Endodermal cell (in vitro differentiated cells): ENCODE measurements around the gene PRKD3. TPM values are rescaled to one million over a fixed set of nuclear protein-coding genes. Genes with fewer than 3 reads are reported as not detected.

Experiments used
- DNase-seq: peaks from one replicate; pipeline ENCODE4 v3.0.0-alpha.2; 2017
- H3K27ac ChIP-seq: 2 replicates; pipeline ENCODE4 v1.5.1; 2013; ENCODE audit warnings: mild to moderate bottlenecking, low read depth, low read length, moderate library complexity
- H3K27me3 ChIP-seq: 2 replicates; pipeline ENCODE4 v1.6.1; 2013; ENCODE audit warnings: mild to moderate bottlenecking, low read length, moderate library complexity; ENCODE audit not compliant: insufficient read depth, control insufficient read depth, poor library complexity, severe bottlenecking
- H3K36me3 ChIP-seq: 2 replicates; pipeline ENCODE4 v1.7.0; 2013; ENCODE audit warnings: mild to moderate bottlenecking, low read length, moderate library complexity; ENCODE audit not compliant: control insufficient read depth, insufficient read depth
- H3K4me1 ChIP-seq: one replicate; pipeline ENCODE4 v1.7.0; 2013; ENCODE audit warnings: low read length; ENCODE audit not compliant: control insufficient read depth, insufficient read depth
- H3K4me3 ChIP-seq: 2 replicates; pipeline ENCODE4 v1.5.1; 2013; ENCODE audit warnings: mild to moderate bottlenecking, low read length, moderate library complexity
- H3K9ac ChIP-seq: 2 replicates; pipeline ENCODE4 v1.6.1; 2013; ENCODE audit warnings: mild to moderate bottlenecking, low read length, moderate library complexity; ENCODE audit not compliant: poor library complexity, severe bottlenecking; ENCODE audit errors: extremely low read depth
- H3K9me3 ChIP-seq: 2 replicates; pipeline ENCODE4 v1.6.1; 2013; ENCODE audit warnings: mild to moderate bottlenecking, low read length, moderate library complexity; ENCODE audit not compliant: control insufficient read depth
- H3K27ac Mint-ChIP-seq: 2 replicates; pipeline ENCODE4 v1.8.0; 2020; ENCODE audit warnings: mixed read lengths
- H3K27me3 Mint-ChIP-seq: 2 replicates; pipeline ENCODE4 v1.8.0; 2021; ENCODE audit warnings: mild to moderate bottlenecking, mixed read lengths; ENCODE audit not compliant: insufficient read depth
- H3K36me3 Mint-ChIP-seq: 2 replicates; pipeline ENCODE4 v1.8.0; 2020; ENCODE audit warnings: low read depth, mixed read lengths
- H3K4me1 Mint-ChIP-seq: 2 replicates; pipeline ENCODE4 v1.8.0; 2020; ENCODE audit warnings: mixed read lengths
- H3K4me3 Mint-ChIP-seq: 2 replicates; pipeline ENCODE4 v1.8.0; 2020; ENCODE audit warnings: mild to moderate bottlenecking, moderate library complexity, mixed read lengths
- H3K9me3 Mint-ChIP-seq: 2 replicates; pipeline ENCODE4 v1.8.0; 2020; ENCODE audit warnings: mild to moderate bottlenecking, mixed read lengths
- WGBS, 2 experiments: methylation state at CpG; one replicate each; pipeline versions ENCODE4 v1.1.5 to v1.1.7; 2013; ENCODE audit warnings: missing lambda C conversion rate in 2 of 2, mixed read lengths in 1 of 2; ENCODE audit not compliant: insufficient coverage in 1 of 2, insufficient read length in 1 of 2; 5-methylcytosine and 5-hydroxymethylcytosine counted together
- total RNA-seq, 2 donors: library from RNA; stranded (reverse); fragmentation: NEBNext Ultra II Directional in 1 of 2; extraction: Animal tissue kit (Norgen Biotek cat#: 25700) in 1 of 2; gene quantifications; 2 replicates in 1 of 2; 3 replicates in 1 of 2; pipeline ENCODE4 v1.2.1, GENCODE V29; 2021
- TF ChIP-seq, protein P1 (sequence below): fragments of 200-600 bp; sonication (generic); conservative IDR thresholded peaks from 2 replicates; pipeline ENCODE4 v1.5.0; 2021; ENCODE audit warnings: antibody characterized with exemption, mild to moderate bottlenecking

The PRKD3 gene
- total RNA-seq, 2 donors from 2014 or later, result 94.4 to 95.0 TPM

DNA sequence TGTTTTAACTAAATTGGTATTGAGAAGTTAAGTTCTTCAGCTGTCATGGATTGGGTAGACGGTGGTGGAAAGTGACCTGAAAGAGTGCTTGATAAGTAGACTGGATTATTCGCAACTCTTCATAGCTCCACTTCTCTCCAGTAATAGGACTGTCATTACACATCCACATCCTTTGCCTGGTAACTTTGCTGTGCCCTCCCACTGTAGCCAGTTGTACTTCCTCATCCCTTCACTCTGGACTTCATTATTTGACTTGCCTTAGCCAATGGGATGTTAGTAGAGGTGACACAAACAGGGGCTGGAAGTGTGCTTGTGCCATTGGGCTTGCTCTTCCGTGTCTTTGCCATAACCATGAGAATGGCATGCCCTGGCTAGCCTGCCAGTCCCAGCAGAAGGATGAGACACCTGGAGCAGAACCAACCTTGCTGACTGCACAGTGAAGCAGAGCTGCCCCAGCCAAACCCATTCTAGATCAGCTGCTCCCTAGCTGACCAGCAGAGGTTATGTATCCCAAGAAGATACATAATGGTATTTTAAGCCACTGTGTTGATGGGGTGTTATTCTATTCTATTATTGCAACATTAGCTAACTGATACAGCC lies 36.7 kb upstream of the PRKD3 start:
- Histone ChIP-seq H3K9me3 (no peaks in the 10 kb centered on the region), H3K9ac (no peak overlapping the region), H3K4me3 (no peak overlapping the region), H3K27ac (no peak overlapping the region), H3K4me1 (no peaks in the 10 kb centered on the region), H3K36me3 (peaks cover 6% of the 10 kb centered on the region), H3K27me3 (no peaks in the 10 kb centered on the region)
- H3K9me3 Mint-ChIP-seq, result no peaks in the 10 kb centered on the region
- TF ChIP-seq, protein P1, sequence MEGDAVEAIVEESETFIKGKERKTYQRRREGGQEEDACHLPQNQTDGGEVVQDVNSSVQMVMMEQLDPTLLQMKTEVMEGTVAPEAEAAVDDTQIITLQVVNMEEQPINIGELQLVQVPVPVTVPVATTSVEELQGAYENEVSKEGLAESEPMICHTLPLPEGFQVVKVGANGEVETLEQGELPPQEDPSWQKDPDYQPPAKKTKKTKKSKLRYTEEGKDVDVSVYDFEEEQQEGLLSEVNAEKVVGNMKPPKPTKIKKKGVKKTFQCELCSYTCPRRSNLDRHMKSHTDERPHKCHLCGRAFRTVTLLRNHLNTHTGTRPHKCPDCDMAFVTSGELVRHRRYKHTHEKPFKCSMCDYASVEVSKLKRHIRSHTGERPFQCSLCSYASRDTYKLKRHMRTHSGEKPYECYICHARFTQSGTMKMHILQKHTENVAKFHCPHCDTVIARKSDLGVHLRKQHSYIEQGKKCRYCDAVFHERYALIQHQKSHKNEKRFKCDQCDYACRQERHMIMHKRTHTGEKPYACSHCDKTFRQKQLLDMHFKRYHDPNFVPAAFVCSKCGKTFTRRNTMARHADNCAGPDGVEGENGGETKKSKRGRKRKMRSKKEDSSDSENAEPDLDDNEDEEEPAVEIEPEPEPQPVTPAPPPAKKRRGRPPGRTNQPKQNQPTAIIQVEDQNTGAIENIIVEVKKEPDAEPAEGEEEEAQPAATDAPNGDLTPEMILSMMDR, result no peak
- no peak overlapping the region for H3K27ac Mint-ChIP-seq
- no peak overlapping the region for H3K4me3 Mint-ChIP-seq
- no peaks in the 10 kb centered on the region for H3K36me3 Mint-ChIP-seq
- peaks cover 4% of the 10 kb centered on the region for H3K4me1 Mint-ChIP-seq
- 88 to 98% methylated on average over 2 to 3 of the region's 3 CpGs for WGBS, 2 experiments
- H3K27me3 Mint-ChIP-seq, result no peaks in the 10 kb centered on the region
- peak; percentile 10 for DNase-seq

DNA sequence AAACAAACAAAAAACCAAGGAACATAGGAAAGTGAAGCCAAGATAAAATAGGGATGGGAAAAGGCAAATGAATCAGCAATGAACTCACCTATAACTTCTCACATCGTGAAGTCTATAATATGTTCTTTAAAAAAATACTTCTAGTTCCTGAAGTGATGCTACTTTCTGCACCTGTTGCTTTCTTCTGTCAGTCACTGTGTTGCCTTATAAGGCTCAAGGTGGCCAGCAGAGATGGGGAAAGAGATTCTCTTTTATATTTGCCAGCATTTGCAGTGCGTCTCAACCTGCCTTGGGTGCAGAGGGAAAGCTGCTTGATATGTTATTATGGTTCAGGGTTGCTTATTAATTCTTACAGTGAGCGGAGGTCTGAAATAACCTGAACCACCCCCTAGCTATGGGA lies 33.8 kb upstream of the PRKD3 start:
- Mint-ChIP-seq H3K9me3 (no peaks in the 10 kb centered on the region), H3K27ac (no peak overlapping the region), H3K36me3 (no peaks in the 10 kb centered on the region), H3K27me3 (no peaks in the 10 kb centered on the region), H3K4me3 (no peak overlapping the region), H3K4me1 (peaks cover 10% of the 10 kb centered on the region)
- peak; percentile 17 for DNase-seq
- Histone ChIP-seq H3K36me3 (peaks cover 6% of the 10 kb centered on the region), H3K4me1 (no peaks in the 10 kb centered on the region), H3K27ac (no peak overlapping the region), H3K9me3 (no peaks in the 10 kb centered on the region), H3K27me3 (no peaks in the 10 kb centered on the region), H3K4me3 (no peak overlapping the region), H3K9ac (no peak overlapping the region)
- 98 to 100% methylated on average over 2 to 3 of the region's 3 CpGs for WGBS, 2 experiments
- TF ChIP-seq, protein P1, result no peak

DNA sequence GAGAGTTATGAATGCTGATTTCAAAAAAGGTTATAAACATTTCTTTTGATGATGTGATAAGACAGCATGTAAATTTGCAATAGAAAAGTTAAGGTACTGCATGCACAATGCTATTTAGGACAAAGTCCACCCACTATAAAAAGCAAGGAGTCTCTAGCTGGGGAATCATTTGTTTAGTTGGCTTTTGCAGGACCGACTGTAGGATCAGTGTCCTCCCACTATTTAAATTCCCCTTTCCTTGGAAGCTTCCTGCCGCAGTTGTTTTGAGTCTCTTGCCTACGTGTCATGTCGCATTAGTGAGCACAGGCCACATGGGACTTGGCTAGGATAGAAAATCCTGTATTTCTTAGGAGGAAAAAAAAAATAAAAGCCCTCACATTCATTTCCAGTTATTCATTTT lies 32.9 kb upstream of the PRKD3 start:
- TF ChIP-seq, protein P1, result no peak
- H3K9me3 Mint-ChIP-seq, result no peaks in the 10 kb centered on the region

More for the DNA sequence above, 32.9 kb upstream of the PRKD3 start:
- 76% methylated on average over 4 of the region's 4 CpGs; no CpG with 5 or more reads in 1 of the 2 experiments for WGBS, 2 experiments
- no peak for DNase-seq
- H3K27me3 ChIP-seq, result no peaks in the 10 kb centered on the region
- H3K9me3 ChIP-seq, result no peaks in the 10 kb centered on the region
- no peak overlapping the region for H3K9ac ChIP-seq
- H3K36me3 Mint-ChIP-seq, result no peaks in the 10 kb centered on the region
- no peak overlapping the region for H3K4me3 ChIP-seq
- peaks cover 10% of the 10 kb centered on the region for H3K4me1 Mint-ChIP-seq
- H3K4me1 ChIP-seq, result no peaks in the 10 kb centered on the region
- H3K27me3 Mint-ChIP-seq, result no peaks in the 10 kb centered on the region
- H3K36me3 ChIP-seq, result peaks cover 6% of the 10 kb centered on the region
- no peak overlapping the region for H3K27ac Mint-ChIP-seq
- H3K27ac ChIP-seq, result no peak overlapping the region
- no peak overlapping the region for H3K4me3 Mint-ChIP-seq
